NAMALWA (cell line): ENCODE measurements around the gene RUNX2.

ENCODE experiments used
- DNase-seq: peaks from one replicate; pipeline ENCODE4 v3.0.0-alpha.2; 2015; ENCODE audit warnings: low spot score

The RUNX2 gene

DNA sequence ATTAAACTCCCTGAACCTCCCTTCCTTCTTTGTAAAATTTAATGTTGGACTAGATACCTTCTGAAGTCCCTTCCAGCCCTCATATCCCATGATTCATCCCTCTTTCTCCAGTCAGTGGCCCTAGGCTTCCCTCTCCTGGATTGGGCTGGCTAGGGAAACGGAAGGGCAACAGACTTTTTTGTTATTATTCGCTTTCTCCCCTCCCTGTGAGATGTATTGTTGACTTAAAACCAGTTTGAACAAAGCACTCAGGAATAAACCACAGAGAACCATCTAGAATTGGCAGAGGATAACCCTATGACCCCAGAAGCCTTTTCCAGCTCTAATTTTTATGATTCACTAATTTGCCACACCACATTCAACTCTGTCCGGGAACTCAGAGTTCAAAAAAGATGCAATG lies 289.3 kb downstream of the RUNX2 start:
- no peak for DNase-seq

DNA sequence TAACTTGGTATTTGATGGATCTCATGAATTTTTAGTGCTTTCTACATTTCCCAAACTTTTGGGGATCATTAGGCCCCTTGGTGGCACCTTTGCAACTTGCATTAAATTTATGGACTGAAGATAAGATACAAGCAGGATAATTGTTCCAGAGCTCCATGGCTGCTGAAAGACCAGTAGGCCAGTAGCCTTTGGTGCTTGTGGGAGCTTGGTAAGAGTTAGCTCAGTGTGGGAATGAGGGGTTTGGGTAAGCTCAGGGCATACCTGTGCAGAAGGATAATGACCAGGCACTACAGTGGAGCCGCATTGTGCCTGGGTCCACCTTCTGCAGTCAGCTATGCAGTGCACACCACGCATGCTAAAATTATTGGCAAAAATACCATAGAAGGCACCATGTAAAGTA lies 290.1 kb downstream of the RUNX2 start:
- DNase-seq = no peak

DNA sequence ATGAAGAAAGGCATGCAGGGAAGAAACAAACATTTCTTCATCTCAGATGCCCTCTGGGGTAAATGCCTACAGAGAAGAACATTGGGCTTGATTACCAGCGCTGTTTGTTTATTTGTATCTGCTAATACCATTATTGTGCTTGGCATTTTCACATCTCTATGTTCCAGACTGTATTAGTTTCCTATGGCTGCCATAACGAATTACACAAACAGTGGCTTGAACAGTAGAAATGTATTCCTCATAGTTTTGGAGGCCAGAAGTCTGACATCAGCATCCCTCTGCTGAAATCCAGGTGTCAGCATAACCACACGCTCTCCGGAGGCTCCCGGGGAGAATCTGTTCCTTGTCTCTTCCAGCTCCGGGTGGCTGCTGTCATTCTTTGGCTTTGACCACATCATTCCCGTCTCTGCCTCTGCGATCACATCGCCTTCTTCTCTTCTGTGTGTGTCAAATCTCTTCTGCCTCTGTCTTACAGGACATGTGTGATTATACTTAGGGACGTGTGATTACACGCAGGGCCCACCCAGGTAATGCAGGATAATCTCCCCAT lies 291.2 kb downstream of the RUNX2 start:
- DNase-seq = no peak

DNA sequence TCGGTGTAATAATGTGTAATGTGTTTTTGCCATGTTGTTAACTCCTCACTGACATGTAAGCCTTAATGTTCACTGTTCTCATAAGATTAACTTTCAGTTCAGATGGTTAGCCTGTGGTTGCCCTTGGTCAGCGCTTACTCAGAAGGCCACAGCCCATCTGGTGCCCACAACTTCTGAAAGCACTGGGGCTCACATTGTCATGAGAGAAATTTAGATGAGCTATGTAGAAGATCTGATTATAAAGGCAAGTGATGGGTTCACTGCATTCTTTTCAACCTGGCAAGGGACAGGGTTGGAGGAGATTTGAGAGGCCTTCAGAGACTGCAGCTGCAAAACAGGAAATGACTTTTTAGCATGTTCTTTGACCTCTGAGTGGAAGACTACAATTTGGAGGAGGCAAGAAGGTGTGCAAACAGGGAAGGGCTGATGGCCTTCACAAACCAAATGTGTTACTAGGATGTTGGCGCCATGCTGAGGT lies 291.9 kb downstream of the RUNX2 start:
- peak; percentile 4 for DNase-seq

DNA sequence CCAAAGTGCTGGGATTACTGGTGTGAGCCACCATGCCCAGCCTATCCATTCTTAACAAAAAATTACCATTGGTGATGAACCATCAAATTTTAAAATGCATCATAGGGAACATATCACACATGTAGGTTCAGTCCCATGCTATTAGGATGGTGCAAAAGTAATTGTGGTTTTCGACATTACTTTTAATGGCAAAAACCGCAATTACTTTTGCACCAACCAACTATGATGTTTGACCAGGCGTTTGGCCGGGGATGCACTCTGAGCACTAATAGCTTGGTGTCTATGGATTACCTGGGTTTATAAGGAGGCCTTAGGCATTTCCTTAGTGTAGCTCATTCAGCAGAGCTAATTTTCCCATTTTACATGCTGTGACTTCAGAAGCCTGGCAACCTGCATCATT lies 296.1 kb downstream of the RUNX2 start:
- no peak for DNase-seq

DNA sequence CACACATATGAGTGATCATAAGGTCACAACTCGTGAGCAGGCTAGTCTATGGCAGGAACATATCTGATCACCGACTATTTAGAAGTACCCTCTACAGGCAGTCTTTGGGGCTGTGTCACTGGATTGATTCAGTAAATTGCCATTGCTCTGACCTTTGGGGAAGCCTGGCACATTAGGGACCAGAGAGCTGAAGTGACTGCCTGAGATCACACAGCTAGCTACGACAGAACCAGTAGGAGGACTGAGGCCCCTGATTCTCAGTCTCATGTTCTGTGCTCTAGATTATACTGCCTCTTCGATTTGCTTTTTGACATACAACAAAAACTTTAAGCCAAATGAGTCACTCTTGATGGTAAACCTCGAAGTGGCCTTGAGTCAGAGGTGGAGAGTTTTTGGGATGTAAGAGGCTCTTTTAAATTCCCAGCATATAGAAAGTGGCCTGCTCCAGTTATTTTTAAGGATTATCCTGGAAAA lies 297.1 kb downstream of the RUNX2 start:
- no peak for DNase-seq

DNA sequence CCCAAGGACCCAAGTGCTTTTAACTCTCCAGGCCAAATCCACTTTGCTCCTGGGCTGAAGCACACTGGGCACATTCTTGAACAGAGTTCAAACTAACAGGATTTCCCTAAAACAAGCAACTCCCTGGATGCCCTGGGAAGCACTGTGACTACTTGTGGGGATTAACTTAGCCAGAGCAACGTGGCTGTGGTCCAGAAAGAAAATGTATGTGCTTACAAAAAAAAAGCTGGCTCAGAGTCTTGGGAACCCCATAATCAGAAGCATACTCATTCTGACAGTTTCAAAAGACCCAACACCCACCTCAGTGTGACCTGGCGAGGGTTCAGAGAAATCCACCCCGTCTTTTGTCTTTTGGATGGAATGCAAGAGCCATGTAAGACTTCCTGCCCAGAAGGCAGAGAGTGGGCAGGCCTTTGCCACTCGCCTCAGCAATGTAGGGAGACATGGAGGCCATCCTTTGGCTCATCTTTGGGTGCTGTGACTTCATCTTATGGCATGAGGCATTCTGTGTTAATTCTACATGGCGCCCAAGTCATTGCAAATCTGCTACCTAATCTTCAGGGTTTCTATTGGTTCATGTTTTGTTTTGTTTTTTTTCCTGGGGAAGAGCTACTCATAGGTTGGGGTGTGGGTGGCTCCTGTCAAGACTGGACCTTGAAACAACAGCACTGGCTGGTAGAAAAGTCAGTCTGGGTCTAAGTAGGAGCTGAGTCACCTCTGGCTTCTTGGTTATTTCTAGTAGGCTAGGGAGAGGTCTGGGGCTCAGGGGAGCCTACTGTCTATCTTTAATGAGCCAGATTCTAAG lies 298.2 kb downstream of the RUNX2 start:
- no peak for DNase-seq

DNA sequence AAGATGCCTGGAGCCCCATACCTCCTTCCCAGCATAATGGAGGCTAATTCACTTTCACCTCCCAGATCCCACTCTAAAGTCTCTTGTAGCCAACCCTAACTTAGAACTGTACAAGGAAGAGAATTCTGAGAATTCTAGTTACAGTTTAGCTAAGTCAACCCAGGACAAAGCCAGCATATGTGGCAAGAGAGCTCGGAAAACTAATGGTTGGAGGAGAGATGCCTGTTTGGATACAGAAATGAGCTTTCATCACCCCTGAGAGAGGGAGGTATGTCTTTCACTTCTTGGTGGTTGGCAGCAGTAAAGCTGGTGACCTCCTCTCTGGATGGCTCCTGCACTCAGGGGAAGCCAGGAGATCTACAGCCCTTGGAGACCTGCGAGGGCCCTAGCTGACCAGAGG lies 302.2 kb downstream of the RUNX2 start:
- no peak for DNase-seq

DNA sequence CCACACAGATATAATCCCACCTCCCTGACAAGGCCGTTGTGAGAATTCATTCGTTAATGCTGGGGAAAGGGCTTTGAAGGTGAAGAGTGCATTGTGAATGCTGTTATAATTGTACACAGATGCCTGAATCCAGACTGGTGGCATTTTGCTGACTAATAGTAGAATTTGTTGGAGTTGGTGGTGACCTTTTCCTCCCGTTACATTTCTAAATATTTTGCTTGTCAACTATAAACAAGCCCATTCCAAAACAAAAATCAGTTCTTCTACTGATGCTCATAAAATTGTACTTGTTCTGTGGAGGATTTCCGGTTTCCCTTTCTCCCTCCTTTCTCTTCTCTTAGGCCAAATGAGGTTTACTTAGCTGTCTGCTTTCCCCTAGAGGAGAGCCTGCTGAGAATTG lies 302.7 kb downstream of the RUNX2 start:
- DNase-seq = no peak

DNA sequence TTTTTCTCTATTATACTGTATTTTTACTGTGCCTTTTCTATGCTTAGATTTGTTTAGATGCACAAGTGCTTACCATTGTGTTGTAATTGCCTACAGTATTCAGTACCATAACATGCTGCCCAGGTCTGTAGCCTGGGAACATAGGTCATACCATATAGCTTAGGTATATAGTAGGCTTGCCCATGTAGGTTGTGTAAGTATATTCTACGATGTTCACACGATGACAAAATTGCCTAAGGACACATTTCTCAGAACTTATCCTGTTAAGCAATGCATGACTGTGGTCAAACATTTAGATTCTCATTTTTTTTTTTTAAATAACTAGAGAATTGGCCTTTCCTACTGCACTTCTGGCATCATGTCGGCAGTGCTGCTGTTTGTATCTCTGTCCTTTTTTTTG lies 303.3 kb downstream of the RUNX2 start:
- DNase-seq = no peak

DNA sequence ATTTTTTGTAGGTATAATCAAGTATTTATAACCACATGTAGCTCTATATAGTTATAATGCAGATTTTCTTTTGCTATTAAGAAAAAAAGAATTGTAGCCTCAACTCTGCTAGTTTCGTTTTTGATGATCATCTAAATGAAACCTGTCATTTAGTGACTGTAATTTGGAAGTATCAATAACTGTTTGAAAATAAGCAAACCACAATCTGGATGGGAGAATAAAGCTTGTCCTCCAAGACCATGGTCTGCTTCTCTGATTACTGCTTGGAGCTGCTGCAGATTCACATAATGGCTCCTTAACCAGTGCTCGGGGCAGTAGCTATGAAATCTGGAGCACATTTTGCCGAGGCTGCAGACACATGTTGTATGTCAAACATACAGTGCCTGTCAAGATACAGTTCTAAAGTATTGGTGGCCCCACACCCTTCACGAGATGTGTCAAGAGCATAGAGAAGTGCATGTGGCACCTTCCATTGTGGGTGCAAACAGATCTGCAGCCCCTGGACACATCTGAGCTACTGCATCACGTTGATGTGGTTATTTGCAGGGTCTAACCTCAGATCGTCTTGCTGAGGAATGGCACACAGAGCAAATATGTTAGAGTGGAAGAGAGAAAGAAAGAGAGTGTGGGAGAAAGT lies 305.3 kb downstream of the RUNX2 start:
- DNase-seq = no peak

DNA sequence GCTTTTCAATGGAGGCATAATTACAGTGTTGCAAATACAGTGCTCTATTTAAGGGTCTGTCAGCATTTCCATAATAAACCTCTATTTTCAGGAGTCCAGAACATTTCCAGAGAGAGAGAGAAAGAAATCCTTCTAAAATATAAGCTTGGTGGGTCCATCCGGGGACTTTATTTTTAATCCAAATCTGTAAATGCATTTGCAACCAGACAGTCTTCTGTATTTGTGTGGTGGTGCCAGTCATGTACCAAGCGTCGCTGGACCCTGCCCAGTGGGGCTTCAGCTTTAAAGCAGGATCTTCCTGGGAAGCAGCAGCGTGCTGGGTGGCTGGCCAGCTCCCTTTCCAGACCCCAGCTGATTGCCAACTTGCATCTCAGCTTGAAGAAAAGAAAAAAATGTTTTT lies 306.1 kb downstream of the RUNX2 start:
- no peak for DNase-seq

DNA sequence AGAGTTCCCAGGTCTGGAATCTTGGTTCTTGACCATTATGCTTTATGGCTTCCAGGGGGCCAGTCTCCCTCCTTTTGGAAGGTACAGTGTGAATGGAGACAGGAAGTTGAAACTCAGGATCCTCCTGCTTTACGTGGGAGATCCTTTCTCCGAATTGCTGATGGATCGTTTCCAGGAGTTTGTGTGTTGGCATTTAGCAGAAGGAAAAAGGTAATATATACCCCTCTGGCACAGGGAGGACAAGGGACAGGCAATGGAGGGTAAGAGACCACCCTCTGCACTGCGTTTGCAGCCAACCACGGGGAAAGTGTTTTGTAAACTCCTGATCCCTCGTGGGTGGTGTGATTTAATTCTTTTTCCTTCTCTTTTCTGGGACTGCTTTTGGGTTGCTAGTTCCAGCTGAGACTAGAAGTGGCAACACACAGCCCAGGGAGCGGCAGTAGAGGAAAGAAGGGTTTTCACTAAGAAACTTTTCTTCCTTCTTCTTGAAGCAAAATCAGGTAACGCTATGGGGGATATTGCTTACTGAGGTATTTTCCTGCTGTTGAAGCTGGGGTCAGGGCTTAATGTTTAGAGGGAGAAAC lies 307.2 kb downstream of the RUNX2 start:
- no peak for DNase-seq

DNA sequence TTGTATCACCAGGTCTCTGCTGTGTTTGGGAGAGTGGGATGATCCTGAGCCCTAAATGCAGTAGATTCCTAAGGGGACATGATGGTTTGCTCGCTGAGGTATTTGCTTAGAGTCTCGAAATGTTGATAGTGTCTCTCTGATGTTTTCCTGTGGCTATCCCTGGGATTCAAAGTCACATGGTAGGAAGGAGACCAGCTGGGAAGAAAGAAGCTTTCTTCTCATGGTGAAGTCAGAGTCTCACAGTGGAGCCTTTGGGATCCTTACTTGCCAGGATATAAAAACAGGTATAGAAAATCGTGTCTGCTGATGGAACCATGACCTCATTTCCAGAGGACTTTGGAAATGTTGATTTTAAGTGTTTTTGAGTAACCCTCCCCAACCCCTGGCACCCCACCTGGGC lies 308.9 kb downstream of the RUNX2 start:
- DNase-seq = no peak

DNA sequence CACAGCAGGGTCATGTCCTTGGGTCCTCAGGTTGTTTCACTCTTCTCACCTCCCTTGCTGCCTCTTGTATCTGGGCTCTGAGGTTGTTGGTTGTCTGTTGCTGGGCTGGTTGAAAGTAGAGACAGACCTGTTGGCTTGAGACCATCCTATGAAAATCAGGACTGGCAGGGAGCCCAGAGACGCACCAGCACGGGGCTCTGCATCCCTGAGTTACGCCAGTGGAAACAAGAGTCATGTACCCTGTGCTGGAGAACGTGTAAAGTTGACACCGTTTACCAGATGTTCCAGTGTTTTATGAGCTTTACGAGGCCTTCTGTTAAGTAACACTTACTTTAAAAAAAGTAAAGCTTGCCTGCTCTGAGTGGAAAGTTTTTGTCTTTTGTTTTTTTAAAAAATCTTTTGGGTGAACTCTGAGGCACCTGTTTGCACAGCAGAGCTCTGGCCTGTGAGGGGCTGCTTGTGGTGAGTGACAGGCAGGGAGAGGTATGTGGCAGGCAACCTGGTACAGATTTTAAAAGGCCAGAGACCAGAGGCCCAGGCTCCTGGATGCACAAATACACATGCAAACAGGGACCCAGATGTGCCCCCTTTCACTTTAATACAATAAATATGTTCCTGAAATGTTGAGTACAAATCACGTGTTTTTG lies 309.6 kb downstream of the RUNX2 start:
- DNase-seq = no peak

DNA sequence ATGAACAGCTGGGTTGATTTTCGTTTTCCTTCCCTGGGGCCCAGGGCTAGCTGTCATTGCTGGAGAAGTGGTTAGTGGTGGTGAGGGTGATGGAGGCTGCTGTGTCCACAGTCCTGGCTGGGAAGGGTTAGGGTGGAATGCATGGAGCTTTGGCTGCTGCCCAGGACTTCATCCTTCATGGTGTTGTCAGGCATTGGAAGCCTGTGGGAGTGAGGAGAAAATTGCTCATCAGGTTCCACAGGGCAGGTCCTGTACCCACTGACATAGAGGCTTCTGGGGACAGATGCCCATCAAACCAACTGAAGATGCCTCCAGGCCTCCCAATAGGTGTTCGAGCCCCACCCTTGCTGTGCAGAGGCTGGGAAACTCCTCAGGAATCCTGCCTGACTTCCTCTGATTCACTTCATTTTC lies 312.0 kb downstream of the RUNX2 start:
- DNase-seq = no peak

DNA sequence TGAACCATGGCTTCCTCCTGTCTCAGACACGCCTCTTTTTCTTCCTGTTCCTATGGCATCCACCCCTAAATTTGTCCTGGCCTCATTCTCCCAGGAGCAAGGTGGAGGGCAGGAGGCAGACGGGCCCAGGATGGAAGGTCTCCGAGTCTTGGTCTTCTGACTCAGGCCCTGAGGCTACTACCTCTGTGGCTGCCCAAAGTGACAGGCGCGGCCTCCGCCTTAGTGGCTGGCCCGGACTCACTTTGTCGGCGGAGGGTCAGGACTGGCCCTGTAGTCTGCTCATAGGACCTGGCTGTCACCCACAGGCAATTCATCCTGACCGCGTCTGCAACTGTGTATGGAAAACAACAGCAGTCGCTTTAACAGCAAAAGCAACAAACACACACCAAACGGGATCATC lies 312.7 kb downstream of the RUNX2 start:
- no peak for DNase-seq

DNA sequence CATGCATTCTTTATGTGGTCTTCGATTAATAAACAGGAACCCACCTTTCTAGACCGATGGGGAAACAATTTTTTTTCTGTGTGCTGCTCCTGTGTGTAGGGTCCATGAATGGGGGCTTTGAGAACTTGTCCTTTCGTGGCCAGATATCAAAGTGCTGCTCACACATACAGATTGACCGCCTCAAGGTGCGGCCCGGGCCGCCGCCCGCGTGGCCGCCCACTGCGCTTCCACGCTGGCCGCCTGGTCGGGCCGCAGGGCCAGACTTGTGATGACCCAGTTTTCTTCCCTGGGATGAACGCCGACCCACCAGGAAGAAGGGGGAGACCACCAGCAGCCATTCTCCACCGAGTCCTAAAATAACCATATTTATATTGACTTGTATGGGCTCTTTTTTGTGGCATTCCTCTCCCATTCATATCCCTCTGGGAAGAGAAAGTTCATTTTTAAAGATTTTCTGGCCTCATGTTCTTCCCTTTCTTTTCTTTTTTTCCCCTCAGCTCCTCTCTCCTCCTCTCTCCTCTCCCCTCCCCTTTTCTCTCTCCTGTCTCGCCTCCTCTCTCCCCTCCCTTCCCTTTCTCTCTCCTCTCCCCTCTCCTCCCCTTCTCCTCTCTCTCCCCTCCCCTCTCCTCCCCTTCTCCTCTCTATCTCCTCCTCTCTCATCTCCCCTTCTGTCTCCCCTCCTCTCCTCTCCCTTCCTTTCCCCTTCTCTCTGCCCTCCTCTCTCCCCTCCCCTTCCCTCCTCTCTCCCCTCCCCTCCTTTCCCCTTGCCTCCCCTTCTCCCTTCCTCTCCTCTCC lies 314.4 kb downstream of the RUNX2 start:
- DNase-seq = no peak

DNA sequence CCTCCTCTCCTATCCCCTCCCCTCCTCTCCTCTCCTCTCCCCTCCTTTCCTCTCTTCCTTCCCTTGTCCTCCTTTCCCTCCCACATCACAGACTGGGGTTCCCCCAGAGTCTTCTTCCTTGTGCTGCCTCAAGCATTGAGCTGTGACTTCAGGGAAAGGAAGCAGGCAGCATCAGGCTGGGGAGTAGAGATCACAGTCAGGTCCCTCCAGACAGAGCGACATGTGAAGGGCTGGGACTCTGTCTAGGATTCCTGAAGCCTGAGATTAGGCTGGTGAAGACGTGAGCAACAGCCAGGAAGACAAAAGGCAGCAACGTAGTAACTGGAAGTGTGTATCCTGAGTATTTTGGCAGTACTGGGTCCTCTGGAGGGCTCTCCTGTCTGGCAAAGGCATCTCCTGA lies 315.0 kb downstream of the RUNX2 start:
- DNase-seq = no peak

DNA sequence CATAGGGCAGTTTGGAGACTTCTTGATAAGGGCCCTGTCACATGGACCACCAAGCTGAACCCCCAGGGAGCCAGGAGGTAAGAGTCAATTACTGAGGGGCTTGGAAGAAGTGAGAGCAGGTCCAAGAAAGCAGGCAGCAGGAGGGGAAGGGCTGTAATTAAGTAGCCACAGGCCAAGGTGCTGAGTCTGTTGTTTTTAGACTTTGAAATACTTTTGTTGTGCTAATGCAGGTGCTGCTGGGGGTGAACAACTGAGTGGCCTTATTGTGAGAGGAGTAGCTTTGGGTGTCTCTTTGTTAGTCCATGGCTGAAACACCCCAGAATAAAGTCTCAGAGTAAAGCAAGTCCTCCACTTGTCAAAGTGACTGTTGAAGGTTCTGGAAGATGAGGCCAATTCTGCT lies 316.6 kb downstream of the RUNX2 start:
- DNase-seq = no peak

DNA sequence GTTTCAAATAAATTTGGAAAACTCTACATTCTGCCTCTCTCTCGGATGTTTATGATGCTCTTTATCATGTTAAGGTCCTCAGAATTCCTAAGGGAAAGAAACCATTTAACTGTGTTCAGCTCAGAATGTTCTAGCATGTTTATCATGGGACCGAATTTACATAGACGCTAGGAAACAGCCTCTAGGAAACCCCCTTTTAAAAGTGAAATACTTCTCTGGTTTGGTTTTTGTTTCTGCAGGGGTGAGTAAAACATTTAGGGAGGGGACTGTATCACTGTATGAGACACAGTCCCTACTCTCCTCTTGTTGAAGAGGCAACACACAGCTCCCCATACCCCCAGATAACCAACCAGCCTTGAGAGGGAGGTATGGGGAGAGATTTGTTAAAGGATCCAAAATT lies 317.2 kb downstream of the RUNX2 start:
- DNase-seq = no peak
